Tibial nerve (tissue), 3 donors: ENCODE results near the gene PRKCB.

ENCODE experiments used
- CTCF ChIP-seq, 5 experiments: fragments of 200-600 bp in 3 of 5; fragments of 450-650 bp in 2 of 5; sonication (generic) in 3 of 5; IDR thresholded peaks; one replicate each; pipeline ENCODE4 v1.5.1; 2016 to 2019; ENCODE audit warnings: antibody characterized with exemption in 5 of 5, mild to moderate bottlenecking in 3 of 5, moderate library complexity in 2 of 5
- POLR2A ChIP-seq, 2 donors: fragments of 450-650 bp; IDR thresholded peaks; one replicate each; pipeline ENCODE4 v1.6.1; 2017; ENCODE audit warnings: antibody characterized with exemption in 2 of 2, mild to moderate bottlenecking in 2 of 2, moderate library complexity in 2 of 2

GRCh38 chr16:23823475-23824384 lies 12.1 kb upstream of the PRKCB start:
- TF ChIP-seq CTCF (IDR thresholded peaks at IDR 0.05): no peak
- no peak for TF ChIP-seq POLR2A (IDR thresholded peaks at IDR 0.05)
